HUES6 (cell line): ENCODE measurements around the gene LAMTOR5.

ENCODE experiments used
- H3K27ac ChIP-seq: 2 replicates; pipeline ENCODE4 v1.7.0; 2013; ENCODE audit warnings: low read depth, mild to moderate bottlenecking, low read length, inconsistent platforms
- H3K27me3 ChIP-seq: 2 replicates; pipeline ENCODE4 v1.6.1; 2013; ENCODE audit warnings: low read length; ENCODE audit not compliant: control insufficient read depth, insufficient read depth
- H3K36me3 ChIP-seq: 2 replicates; pipeline ENCODE4 v1.6.1; 2013; ENCODE audit warnings: low read length; ENCODE audit not compliant: control insufficient read depth, insufficient read depth
- H3K4me1 ChIP-seq: 2 replicates; pipeline ENCODE4 v1.6.1; 2013; ENCODE audit warnings: low read length; ENCODE audit not compliant: control insufficient read depth, insufficient read depth
- H3K4me3 ChIP-seq: 2 replicates; pipeline ENCODE4 v1.5.1; 2013; ENCODE audit warnings: low read depth, low read length
- H3K9ac ChIP-seq: one replicate; pipeline ENCODE4 v1.6.1; 2013; ENCODE audit warnings: mild to moderate bottlenecking, low read length
- H3K9me3 ChIP-seq: 2 replicates; pipeline ENCODE4 v1.6.1; 2013; ENCODE audit warnings: low read depth, low read length; ENCODE audit not compliant: control insufficient read depth, insufficient read depth

LAMTOR5 gene

DNA sequence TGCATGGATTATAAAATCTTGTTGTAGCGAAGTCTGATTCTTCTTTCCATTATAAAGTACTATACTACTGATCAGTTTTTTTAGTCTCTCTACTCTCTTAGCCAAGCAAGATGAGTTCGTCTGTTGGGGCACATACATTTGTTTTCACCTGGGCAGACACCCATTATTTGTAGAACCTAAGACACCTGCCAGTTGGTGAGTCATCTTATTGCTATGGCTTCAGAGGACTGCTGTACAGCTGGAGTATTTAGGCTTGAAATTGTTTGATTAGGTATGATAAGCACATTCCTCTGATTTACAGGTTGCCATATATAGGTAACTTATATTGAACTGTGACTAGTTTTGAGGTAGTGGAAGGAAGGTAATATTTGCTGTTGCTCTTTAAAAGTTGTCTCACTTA, 51.1 kb downstream of the LAMTOR5 start:
- no peak overlapping the region for H3K9ac ChIP-seq
- H3K4me1 ChIP-seq: no peaks in the 10 kb centered on the region
- no peaks in the 10 kb centered on the region for H3K9me3 ChIP-seq
- peaks cover 40% of the 10 kb centered on the region for H3K36me3 ChIP-seq
- no peak overlapping the region for H3K27ac ChIP-seq
- H3K4me3 ChIP-seq: no peak overlapping the region
- H3K27me3 ChIP-seq: no peaks in the 10 kb centered on the region

DNA sequence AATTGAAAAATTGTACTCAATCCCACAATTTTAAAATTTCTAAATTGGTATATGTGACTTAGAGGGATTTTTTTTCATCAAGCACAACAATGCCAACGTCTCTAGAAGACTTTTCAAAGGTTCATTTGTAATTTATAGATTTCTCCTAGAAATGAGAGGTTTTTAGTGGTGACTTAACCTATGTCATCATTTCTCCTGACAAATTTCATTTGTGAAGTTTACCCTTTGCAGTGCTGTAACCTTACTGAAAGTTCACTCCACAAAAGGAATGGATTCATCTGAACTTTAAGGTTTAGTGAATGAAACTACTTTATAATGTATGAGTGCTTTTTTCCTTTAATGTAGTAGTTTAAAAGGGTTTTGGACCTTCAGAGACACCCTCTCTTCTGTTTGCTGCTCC, 52.2 kb downstream of the LAMTOR5 start:
- peaks cover 5% of the 10 kb centered on the region; the same call in 1 of the 2 replicates for H3K4me1 ChIP-seq
- H3K9ac ChIP-seq: no peak overlapping the region
- H3K27me3 ChIP-seq: no peaks in the 10 kb centered on the region
- H3K27ac ChIP-seq: no peak overlapping the region
- H3K9me3 ChIP-seq: no peaks in the 10 kb centered on the region
- H3K4me3 ChIP-seq: no peak overlapping the region
- H3K36me3 ChIP-seq: peaks cover 42% of the 10 kb centered on the region
